NCI-H345 treated with DMSO at 0.1 percent for 48 hours (cell line): Measurements from ENCODE around the gene MFNG.
A peak's percentile ranks its signal among the peaks of the same experiment; 100 is the strongest.
"Not testable (repeated sequence)": the region's sequence is repeated elsewhere in the genome, so short reads cannot be mapped to it uniquely, and the experiment has no call there.

Experiments
- DNase-seq: peaks from one replicate; lab custom pipeline; 2025; ENCODE audit not compliant: unreplicated experiment; lab: John Stamatoyannopoulos, UW

The MFNG gene

DNA sequence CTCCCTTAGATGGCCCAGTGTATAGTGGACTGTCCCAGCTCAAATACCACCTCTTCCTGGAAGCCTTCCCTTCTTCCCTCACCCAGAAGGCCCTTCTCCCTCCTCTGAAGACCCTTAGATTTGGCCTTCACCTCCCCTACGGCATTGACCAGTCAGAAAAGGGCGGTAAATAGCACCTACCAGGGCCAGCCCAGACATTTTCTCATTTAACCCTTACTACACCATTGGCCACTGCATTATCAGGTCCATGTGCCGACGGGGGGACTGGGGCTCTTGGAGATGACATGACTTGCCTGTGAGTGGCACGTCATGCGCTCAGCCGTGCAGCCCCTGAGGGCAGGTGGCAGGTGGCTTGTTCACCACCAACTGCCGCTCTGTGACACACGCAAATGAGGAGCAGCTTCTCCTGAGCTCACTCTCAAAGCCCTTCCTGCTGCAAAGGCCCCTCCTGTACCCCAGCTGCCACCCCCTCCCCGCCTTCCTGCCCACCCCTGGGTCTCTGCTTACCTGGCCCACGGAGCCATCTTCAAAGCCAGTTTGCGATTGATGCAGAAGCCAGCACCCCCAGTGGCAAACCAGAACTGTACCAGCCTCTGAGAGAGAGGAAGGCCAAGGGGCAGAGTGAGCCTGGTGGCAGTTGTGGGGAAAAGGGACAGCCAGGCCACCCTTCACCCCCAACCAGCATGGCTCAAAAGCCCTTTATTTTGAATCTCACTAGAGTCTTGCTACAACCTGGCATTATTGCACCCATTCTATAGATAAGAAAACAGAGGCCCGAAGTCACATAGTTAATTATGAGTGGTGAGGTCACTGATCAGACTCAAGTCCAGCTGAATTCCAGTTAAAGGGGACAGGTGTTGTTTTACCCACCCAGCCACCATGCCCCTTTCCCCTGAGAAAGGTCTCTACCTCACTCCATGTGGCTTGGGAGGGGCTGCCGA lies 9.5 kb downstream of the MFNG start:
- no peak for DNase-seq

DNA sequence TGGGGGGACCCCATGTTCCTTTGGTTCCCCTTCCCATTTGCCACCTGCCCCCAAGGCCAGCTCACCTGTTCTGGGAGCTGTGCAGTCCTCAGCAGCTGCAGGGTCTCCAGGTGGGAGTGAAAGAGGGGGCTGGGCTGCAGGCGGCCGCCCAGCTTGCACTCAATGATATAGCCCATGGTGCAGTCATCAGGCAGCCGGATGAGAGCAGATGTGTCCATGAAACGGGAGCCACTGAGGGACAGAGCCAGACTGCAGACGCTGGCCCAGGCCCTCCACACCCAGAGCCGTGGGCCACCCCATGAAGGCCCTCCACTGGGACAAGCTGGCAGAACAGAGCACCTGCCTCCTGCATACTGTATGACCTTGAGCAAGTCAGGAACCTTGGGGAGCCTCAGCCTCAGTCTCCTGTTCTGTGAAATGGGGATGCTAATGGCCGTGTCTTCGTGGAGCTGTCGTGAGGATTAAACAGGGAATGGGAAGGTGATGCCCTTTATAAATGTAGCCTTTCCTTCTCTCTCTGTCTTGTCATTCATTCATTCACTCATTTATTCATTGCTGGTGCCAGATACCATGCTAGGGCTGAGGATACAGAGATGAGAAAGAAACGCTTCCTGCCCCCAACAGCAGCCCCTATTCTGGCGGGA lies 11.6 kb downstream of the MFNG start:
- no peak for DNase-seq

DNA sequence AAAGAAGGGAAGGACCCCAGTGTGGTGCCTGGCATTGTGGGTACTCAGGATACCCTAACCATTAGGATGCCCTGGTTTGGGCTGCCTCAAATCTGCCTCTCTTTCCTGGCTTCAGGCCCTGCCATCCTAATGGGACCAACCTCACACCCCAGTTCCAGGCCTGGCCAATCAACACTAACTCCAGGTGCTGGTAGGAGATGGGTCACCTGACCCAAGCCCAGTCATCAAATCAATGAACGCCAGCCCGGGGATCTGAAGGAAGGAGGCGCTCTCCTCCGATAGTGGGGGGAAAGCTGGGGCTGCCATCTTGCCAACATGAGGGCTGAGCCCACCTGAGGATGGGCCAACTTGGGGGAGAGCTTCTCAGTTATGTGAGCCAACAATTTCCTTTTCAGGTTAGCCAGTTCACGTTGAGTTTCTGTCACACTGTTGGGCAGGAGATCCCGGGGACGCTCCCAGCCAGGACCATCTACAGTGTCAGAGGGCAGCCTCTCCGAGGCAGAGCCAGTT lies 12.7 kb downstream of the MFNG start:
- DNase-seq = no peak

DNA sequence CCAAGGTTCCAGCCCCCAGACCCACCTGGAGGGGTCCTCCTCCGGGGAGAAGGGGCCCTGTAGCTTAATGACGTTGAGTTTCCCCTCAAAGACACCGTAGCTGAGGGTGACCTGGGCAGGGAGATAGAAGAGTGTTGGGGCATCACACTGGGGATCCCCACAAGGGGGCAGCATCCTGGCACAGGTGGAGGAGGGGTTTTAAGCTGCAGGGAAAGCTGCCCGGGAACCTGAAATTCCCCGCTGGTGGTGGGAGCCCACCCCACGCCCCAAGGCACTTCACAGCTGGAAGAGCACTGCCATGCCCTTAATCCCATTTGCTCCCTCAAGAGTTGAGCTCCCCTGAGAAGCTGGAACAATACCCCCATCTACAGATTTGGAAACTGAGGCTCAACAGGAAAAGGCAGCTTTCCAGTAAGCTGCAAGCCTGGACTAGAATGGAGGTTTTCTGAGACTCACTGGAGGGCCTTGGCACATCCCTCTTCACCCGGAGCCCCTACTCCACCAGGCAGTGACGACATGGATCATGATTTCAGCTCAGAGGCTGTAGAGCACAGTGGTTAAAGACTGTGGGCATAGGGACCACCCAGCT lies 13.7 kb downstream of the MFNG start:
- no peak for DNase-seq

DNA sequence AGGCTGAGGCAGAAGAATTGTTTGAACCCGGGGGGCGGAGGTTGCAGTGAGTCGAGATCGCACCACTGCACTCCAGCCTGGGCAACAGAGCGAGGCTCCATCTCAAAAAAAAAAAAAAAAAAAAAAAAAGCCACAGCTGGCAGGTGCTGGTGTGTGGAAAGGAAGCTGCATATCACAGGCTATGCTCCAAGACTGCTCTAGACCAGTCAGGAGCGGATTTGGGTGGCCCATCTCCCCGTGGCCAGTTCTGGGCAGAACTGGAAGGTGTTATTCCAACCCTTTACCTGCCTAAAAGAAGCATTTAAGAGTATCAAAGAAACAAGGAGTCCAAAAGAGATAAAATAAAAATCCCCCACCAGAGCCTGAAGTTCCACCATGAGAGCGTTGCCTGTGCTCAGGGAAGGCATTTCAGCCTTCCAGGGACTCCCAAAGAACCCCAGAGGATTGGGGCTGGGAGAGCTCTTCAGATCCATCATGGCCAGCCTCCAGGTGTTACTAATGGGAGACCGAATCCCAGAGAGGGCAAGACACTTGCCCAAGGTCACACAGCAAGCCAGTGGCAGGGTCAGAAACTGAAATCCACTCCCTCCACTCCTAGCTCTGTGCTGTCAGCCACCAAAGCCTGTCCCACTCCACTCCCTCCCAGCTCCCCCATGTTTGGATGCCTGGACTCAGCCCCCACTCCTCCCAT lies 14.3 kb downstream of the MFNG start:
- no peak for DNase-seq

DNA sequence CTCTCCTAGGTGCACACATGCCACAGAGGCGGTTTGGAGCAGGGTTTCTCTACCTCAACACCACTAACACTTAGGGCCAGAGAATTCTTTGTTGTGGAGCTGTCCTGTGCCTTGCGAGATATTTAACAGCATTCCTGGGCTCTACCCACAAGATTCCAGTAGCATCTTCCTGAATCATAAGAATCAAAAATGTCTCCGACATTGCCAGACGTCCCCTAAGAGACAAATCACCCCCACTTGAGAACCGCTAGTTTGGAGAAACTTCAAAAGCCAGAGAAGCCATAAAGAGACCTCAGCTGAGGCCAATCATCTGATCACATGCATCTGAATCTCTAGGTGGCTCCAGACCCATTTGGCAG lies 16.1 kb downstream of the MFNG start:
- no peak for DNase-seq

DNA sequence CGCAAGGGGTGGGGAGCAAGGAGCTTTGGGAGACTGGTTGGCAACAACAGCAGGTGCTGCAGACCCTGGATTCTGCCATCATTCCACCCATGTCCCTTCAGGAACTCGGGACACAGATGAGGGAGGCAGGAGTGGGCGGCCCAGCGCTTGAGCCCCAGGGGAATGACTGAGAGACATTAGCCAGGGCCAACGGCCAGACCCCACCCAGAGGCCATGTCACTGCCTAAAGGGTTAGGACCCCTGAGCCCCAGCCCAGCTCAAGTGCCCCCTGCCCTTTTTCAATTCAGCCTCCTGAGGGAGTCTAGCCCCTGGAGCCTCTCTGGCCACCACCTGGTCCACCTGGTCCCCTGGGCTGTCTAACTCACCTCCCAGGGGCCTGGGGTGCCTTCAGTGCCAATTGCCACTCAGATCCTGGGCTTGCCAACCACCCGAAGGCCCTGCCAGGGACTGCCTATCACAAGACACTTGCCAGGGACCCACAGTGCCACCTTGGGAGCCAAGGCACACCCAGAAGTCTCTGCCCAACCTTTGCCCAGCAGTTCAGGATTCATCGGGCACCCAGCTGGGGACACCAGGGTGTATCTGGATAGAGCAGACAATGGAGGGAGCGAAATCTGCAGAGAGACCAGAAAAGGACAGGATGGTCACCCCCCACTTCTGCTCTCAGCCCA lies 16.6 kb downstream of the MFNG start:
- DNase-seq = no peak

DNA sequence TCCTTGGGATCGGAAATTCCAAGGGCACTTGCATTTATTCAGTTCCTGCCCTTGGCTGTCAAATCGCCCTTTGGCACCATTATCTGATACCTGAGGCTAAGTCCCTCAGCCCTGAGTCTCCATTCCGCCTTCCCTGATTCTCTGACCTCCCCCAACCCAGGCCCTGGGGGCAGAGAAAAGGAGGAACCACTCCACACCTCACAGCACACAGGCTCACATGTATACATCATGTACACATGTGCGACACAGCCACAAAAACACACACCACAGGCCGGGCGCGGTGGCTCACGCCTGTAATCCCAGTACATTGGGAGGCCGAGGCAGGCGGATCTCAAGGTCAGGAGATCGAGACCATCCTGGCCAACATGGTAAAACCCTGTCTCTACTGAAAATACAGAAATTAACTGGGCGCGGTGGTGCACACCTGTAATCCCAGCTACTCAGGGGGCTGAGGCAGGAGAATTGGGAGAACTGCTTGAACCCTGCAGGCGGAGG lies 17.9 kb downstream of the MFNG start:
- DNase-seq = not testable (repeated sequence)

DNA sequence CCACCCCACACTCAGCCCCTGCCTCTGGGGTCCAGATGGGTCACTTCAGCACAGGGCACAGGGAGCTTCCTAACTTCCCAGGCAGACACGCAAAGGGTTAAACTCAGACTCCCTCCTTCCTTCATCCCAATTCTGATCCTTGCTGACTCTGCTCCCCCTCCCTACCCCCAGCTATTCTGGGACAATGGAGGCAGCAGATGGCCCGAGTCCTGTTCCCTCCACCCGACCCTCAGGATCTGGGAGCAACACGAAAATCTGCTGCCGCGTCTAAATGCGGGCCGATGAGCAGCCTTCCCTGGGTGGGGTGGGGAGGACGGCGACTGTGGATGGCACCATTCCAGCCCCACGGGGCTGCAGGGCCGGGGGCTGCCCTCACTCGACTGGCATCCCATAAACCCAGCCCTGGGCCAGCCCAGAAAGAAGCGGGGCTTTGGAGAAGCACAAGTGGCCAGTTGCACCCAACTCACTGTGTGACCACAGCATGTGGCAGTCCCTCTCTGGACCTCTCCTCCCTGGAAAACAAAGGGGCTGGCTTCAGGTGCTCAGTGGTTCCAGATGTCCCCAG lies 18.7 kb downstream of the MFNG start:
- DNase-seq = no peak

DNA sequence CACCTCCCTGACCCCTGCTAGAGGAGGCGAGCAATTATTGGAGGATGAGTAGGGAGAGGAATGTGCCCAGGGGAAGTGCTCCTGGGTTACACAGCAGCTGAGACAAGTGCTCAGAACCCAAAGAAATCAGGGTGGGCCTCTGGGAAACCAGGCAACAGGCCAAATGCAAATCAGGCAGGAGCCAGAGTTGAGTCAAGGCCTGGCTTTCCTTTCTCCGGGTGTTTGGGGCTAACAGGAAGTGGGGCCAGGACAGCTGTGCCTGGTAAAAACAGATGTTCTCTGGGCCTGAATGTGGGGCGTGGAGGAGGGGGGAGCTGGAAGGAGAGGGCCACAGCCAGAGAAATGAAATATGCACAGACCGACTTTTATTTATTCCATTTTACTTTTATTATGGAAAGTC lies 22.0 kb downstream of the MFNG start:
- no peak for DNase-seq

DNA sequence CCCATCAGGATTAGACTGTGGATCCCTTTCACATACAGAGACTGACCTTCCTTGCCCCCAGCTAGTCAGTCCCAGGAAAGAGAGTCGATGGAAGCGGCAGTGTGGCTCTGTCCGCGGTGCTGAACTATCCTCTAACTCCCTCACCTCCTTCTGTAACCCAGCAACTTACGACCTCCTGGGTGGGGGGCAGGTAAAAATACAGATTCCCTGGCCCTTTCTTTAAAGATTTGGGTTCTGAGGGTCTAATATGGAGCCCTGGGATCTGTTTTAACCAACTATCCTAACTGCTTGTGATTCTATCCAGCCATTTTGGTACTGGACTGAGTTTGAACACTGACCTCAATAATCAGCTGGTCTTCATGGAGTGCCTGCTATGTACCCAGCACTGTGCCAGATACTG lies 23.2 kb downstream of the MFNG start:
- no peak for DNase-seq

DNA sequence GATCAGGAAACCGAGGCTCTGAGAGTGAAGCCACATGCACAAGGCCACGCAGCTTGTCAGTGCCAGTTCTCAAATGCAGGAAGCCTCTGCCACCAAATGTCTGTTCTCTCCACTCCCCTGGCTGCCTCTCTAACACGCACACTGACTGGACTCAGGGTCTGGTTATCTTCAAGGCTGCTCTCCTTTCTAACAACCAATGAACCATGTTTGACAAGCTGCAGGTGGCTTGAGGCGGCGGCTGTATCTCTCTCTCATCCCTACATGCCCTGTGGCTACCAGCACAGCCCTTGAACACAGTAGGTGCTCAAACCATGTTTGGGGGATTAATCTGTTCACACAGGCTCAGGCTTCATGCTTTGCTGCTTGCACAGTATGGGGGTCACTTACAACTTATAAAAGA lies 23.7 kb downstream of the MFNG start:
- DNase-seq = peak; percentile 47

DNA sequence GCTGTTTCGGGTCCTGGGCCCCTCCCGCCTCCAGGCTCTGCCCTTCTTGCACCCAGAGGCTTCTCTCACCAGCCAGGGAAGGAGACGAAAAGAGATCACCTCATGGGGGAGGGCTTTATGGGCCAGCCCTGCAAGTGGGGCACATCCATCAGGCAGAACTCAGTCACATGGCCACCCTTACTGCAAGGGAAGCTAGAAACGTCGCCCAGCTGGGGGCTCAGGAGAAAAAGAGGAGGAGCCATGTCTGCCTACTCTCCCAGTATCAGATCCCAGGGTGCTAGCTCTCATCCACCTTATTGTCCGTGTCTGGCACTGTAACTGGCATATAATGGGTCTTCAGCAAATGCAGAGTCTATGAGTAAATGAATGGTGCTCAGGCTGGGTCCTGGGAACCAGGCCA lies 24.2 kb downstream of the MFNG start:
- DNase-seq = peak; percentile 50

DNA sequence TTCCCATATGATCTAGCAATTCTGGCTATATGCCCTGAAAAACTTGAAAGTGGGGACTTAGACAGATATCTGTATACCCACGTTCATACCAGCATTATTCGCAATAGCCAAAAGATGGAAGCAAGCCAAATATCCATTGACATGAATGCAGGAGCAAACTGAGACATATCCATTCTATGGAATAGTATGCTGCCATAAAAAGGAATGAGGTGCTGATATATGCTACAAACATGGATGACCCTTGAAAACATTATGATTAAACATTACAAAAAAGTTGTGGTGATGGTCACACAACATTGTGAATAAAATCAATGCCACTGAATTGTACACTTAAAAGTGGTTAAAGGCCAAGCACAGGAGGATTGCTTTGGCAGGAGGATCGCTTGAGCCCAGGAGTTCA lies 25.5 kb downstream of the MFNG start:
- DNase-seq = no peak

DNA sequence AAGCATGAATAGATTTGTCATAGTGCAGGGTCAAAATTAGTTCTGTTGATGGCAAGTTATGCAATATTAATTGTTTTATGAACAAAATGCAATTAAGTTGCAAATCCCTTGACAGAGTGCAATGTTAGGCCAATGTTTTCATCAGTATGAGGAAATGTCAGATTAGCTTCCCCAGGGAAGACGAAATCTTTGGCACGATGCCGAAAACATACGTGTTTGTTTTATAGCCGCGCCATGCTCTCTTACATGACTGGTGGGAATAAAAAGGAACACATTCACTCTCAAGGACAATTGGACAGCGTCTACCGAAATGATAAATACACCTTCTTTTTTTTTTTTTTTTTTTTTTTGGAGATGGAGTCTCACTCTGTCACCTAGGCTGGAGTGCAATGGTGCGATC lies 27.0 kb downstream of the MFNG start:
- peak; percentile 71 for DNase-seq

DNA sequence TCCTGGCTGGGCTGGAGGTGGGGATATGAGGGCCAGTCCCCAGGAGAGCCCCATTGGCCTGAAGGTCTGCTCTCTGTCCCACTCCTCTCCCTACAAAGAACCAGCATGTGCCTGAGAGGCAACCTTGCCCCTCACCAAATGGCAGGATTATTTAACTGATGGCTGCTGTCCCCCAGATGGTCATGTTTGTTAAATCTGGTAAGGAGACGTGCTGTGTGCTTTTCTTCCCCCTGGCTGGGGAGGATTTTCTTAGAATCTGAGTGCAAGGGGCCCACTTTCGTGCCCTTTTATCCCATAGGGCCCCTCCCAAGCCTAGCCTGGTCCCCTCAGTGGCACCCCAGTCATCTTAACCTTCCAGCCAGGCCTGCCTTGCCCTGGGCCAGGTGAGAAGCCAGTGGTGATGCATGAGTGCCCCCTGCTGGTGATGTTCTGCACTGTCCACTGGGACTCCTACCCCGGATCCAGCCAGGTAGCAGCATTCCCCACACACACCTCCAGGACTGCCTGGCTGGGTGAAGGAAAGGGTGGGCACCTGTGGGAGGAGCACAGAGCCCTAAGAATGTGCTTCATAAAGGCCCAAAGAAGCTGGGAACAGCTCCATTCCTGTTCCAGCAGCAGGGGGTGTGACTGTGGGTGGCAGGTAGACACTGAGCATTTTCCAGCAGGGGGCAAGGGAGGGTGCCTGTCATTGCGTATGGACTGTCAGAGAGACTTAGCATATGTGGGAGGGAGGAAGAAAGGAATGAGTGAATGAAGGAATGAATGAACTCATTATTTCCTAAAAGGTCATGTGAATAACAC lies 28.9 kb downstream of the MFNG start:
- peak; percentile 37 for DNase-seq

DNA sequence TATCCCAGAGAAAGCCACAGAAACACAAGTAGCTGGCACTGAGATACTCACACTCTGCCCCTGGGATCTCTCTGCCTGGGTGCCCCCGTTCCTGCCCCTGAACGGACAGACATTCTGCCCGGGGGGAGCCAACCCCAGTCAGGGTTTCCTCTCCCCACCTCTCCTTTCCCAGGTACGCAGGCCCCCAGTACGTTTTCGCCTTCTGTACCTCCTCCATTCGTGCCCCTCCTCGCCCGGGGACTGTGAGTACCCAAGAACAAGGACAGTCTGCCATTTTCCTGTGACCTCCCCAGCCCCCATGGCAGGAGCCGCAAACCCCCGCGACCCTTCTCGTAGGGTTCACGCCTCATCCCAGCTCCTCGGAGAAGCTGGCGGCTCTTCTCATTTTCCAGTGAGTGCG lies 29.8 kb downstream of the MFNG start:
- DNase-seq = no peak

DNA sequence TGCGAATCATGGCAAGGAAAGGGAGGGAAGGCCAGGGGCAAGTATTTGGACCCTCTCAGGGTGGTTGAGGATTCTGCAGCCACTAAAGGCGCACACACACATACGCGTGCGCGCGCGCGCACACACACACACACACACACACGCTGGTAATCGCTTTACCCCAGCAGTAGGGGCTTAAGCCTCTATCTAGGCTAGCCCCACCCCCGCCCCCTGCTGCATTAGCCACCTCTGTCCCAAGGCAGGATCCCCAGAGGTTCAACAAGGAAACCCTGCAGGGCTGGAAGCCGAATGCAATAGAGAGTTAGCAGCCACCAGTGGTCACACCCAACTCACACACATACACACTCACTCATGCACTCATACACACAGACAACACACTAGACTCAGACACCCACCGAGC lies 30.3 kb downstream of the MFNG start:
- no peak for DNase-seq

DNA sequence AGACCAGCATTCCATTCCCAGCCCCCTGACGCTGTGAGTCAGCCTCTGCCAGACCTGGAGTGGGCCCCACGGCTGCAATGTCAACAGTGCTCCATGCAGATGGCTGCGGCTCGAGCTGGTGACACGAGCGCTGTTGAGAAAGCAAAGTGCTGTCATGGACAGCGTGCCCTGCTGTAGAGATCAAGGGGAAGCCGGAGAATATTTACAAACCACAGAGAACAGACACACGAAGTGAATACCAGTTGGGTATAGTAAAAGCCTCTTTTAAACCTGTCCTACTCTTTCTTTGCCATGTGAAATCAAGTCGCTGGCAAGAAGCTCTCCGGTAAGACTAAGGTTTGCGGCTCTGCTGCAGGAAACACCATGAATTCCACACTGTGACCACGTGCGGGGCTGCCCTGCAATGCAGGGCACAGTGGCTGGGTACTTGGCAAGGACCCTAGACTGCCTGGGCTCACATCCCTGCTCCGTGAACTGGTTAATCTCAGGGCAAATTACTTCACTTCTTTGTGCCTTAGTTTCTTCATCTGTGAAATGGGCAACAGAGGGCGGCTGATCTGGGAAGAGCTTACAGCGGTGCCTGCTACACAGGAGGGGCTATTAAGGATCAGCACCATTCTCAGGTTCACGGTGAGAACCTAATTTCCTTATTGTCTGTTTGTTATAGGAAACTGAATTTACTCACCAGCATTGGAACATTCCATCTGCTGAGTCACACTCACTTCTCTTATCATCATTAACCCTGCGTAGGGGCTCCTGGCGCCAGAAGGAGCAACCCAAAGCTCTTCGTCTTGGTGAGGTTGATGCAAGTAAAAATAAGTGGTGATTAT lies 31.1 kb downstream of the MFNG start:
- DNase-seq = no peak
